Esophagus muscularis mucosa (tissue), 4 donors: ENCODE measurements around the gene CLDN5. TPM values are rescaled to one million over a fixed set of nuclear protein-coding genes. Genes with fewer than 3 reads are reported as not detected.
A peak's percentile ranks its signal among the peaks of the same experiment; 100 is the strongest.

ENCODE experiments used
- DNase-seq: peaks from one replicate; pipeline ENCODE4 v3.0.0-alpha.2; 2017; ENCODE audit errors: extremely low spot score
- H3K27ac ChIP-seq, 4 donors: fragments of 200-600 bp; sonication (generic); replicated peaks in 1 of 4; 1 replicate in 3 of 4; 2 replicates in 1 of 4; pipeline ENCODE4 v1.5.1; 2016 to 2019; ENCODE audit warnings: mild to moderate bottlenecking in 1 of 4
- H3K27me3 ChIP-seq, 4 donors: fragments of 200-600 bp; sonication (generic); one replicate each; pipeline versions ENCODE4 v1.5.1 to v1.6.0; 2016 to 2019
- H3K36me3 ChIP-seq, 4 donors: fragments of 200-600 bp; sonication (generic); one replicate each; pipeline ENCODE4 v1.5.1; 2016 to 2019
- H3K4me1 ChIP-seq, 4 donors: fragments of 200-600 bp; sonication (generic); one replicate each; pipeline ENCODE4 v1.5.1; 2016 to 2019
- H3K4me3 ChIP-seq, 4 donors: fragments of 200-600 bp; sonication (generic); 1 replicate in 2 of 4; 2 replicates in 2 of 4; pipeline ENCODE4 v1.5.1; 2016 to 2019; ENCODE audit warnings: mild to moderate bottlenecking in 4 of 4, moderate library complexity in 1 of 4
- H3K9me3 ChIP-seq, 4 donors: fragments of 200-600 bp; sonication (generic); 1 replicate in 3 of 4; 2 replicates in 1 of 4; pipeline ENCODE4 v1.5.1; 2016 to 2019
- EP300 ChIP-seq: sonication (generic); formaldehyde crosslinking; IDR thresholded peaks from one replicate; pipeline ENCODE4 v1.6.1; 2017; ENCODE audit warnings: antibody characterized with exemption
- POLR2A ChIP-seq: fragments of 450-650 bp; IDR thresholded peaks from one replicate; pipeline ENCODE4 v1.6.1; 2017; ENCODE audit warnings: antibody characterized with exemption, moderate library complexity, mild to moderate bottlenecking, low read depth
- POLR2AphosphoS5 ChIP-seq, 2 donors: sonication (generic); formaldehyde crosslinking; IDR thresholded peaks; one replicate each; pipeline ENCODE4 v1.6.1; 2017; ENCODE audit warnings: antibody characterized with exemption in 2 of 2
- WGBS: methylation state at CpG from one replicate; pipeline ENCODE4 v1.1.5; 2018; 5-methylcytosine and 5-hydroxymethylcytosine counted together
- intact Hi-C: fragments of 100-400 bp; cut with DNase I; formaldehyde crosslinking; loops from one replicate; pipeline ENCODE4 v1.15.1; 2023
- total RNA-seq, 4 donors: library from RNA; depleted of rRNA; stranded (reverse); fragments of >200 nt; gene quantifications; one replicate each; pipeline versions ENCODE4 v1.1.0 to v1.2.1, GENCODE V29; 2016
- TF ChIP-seq, protein P1 (sequence below), 3 experiments: fragments of 200-600 bp in 2 of 3; fragments of 450-650 bp in 1 of 3; sonication (generic) in 2 of 3; IDR thresholded peaks; one replicate each; pipeline ENCODE4 v1.5.1; 2017 to 2019; ENCODE audit warnings: antibody characterized with exemption in 3 of 3, mild to moderate bottlenecking in 2 of 3, moderate library complexity in 1 of 3

Gene CLDN5
- total RNA-seq, 4 donors from 2014 or later: 39.9 to 209 (median 147) TPM

DNA sequence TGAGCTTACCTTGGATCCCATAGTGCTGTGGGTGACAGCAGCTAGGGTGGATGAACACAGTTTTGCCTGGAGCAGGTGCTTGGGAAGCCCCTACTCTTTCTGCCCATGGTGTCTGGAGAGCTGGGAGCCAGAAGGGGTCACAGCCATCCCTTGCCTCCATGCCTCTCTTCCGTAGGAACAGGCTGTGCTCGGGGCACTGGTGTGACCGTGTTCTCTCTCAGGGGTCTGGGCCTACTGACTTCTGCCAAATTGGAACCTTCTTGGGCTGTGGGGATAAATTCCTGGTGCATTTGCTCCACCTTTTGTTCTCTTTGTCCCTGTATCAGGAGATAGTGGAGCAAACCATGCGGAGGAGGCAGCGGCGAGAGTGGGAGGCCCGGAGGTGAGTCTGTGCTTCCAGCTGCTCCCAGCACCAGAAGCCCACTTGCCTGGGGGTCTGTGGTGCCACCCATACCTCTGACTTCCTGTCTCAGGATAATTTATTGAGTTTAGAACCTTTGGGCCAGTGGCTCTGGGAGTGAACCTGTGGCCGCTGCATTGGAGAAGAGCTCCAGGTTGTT, 30.1 kb downstream of the CLDN5 start:
- DNase-seq: no peak
- Histone ChIP-seq H3K27ac (no peak overlapping the region), H3K4me1 (peaks cover 0 to 5% (median 2%) of the 10 kb centered on the region in 4 donors), H3K27me3 (peaks cover 0 to 7% (median 0%) of the 10 kb centered on the region in 4 donors), H3K36me3 (no peaks in the 10 kb centered on the region), H3K4me3 (no peak overlapping the region), H3K9me3 (no peaks in the 10 kb centered on the region)
- TF ChIP-seq POLR2A (no peak), POLR2AphosphoS5 (IDR thresholded peaks at IDR 0.05) (no peak), EP300 (no peak)
- intact Hi-C loops: no loop called here
- 96% methylated on average over 5 of the region's 8 CpGs for WGBS

DNA sequence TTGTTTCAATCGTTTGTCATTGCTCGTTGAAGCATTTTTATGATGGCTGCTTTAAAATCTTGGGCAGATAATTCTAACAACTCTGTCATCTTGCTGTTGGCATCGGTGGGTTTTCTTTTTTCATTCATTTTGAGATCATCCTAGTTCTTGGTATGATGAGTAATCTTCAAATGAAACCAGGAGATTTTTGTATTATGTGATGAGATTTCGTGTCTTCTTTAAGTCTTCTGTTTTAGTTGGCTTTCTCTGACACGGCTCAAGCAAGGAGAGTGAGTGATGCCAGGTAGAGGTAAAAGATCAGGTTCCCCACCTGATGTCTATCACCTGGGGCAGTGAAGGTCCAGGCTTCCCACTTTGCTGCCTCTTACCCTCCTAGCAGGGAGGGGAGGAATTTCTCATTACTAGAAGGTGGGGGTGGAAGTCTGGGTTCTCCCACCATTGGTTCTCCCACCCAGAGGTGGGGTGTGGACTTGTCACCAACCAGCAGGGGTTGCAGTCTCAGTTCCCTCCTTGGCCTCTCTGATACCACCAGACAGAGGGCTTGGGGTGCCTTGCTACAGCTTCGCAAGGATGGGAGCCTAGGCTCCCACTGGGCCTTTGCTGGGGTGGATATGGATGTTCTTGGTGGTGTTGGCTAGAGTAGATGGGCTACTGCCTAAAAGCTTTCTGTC, 31.6 kb downstream of the CLDN5 start:
- intact Hi-C loops: no loop called here
- peaks cover 0 to 6% (median 5%) of the 10 kb centered on the region in 4 donors for H3K4me1 ChIP-seq

DNA sequence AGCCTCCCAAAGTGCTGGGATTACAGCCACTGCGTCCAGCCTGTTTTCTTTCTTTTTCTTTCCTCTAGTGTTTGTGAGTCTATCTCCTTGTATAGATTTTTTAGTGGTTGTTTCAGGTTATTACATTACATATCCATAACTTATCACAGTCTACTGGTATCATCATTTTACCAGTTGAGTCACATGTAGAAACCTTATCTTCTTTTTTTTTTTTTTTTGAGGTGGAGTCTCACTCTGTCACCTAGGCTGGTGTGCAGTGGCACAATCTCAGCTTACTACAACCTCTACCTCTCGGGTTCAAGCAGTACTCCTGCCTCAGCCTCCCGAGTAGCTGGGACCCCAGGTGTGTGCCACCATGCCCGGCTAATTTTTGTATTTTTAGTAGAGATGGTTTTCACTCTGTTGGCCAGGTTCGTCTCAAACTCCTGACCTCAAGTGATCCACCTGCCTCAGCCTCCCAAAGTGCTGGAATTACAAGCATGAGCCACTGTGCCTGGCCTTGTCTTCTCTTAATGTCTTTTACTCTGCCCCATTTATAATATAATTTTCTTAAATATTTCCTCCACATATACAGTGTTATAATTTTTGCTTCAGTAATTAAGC, 33.5 kb downstream of the CLDN5 start:
- no peaks in the 10 kb centered on the region for H3K36me3 ChIP-seq
- TF ChIP-seq POLR2A (no peak), EP300 (no peak), POLR2AphosphoS5 (IDR thresholded peaks at IDR 0.05) (no peak)
- TF ChIP-seq, protein P1, sequence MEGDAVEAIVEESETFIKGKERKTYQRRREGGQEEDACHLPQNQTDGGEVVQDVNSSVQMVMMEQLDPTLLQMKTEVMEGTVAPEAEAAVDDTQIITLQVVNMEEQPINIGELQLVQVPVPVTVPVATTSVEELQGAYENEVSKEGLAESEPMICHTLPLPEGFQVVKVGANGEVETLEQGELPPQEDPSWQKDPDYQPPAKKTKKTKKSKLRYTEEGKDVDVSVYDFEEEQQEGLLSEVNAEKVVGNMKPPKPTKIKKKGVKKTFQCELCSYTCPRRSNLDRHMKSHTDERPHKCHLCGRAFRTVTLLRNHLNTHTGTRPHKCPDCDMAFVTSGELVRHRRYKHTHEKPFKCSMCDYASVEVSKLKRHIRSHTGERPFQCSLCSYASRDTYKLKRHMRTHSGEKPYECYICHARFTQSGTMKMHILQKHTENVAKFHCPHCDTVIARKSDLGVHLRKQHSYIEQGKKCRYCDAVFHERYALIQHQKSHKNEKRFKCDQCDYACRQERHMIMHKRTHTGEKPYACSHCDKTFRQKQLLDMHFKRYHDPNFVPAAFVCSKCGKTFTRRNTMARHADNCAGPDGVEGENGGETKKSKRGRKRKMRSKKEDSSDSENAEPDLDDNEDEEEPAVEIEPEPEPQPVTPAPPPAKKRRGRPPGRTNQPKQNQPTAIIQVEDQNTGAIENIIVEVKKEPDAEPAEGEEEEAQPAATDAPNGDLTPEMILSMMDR (IDR thresholded peaks at IDR 0.05): no peak

More for the DNA sequence above, 31.6 kb downstream of the CLDN5 start:
- 93% methylated on average over 6 of the region's 6 CpGs for WGBS
- H3K36me3 ChIP-seq: no peaks in the 10 kb centered on the region
- H3K27me3 ChIP-seq: peaks cover 0 to 7% (median 0%) of the 10 kb centered on the region in 4 donors
- no peaks in the 10 kb centered on the region for H3K9me3 ChIP-seq
- H3K27ac ChIP-seq: no peak overlapping the region
- no peak overlapping the region for H3K4me3 ChIP-seq
- TF ChIP-seq, protein P1 (IDR thresholded peaks at IDR 0.05): no peak
- TF ChIP-seq POLR2AphosphoS5 (IDR thresholded peaks at IDR 0.05) (no peak), EP300 (no peak), POLR2A (no peak)
- no peak for DNase-seq

DNA sequence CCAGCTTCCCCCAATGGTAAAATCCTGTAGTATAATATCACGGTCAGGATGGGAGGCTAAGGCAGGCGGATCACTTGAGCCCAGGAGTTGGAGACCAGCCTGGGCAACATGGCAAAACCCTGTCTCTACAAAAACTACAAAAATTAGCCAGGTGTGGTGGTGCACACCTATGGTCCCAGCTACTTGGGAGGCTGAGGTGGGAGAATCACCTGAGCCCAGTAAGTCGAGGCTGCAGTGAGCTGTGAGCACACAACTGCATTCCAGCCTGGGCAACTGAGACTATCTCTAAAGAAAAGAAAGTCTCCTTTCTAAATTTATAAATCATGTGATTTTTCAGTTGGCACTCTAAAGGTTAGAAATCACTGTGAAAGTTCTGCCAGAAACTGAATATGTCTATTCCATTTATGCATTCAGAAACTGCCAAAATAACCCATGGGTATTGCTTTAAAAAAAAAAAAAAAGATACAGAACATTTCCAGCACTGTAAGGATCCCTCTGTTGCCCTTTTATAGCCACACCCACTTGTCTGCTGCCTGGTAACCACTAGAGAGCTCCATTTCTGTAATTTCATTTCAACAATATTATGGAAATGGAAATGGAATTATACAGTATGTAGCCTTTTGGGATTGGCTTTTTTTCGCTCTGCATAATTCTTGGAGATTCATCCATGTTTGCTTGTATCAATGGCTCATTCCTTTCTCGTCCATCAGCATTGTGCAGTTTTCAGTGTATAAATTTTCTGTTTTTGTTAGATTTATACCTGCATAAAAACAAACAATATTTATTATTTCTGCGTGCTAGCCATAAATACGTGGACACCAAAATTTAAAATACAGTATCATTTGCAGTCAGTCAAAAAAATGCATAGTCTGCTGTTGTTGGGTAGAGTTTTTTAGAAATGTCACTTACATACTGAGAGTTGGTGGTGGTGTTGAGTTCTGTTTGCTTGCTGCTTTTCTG, 35.0 kb downstream of the CLDN5 start:
- peaks cover 0 to 4% (median 0%) of the 10 kb centered on the region in 4 donors for H3K27me3 ChIP-seq
- H3K4me1 ChIP-seq: peaks cover 0 to 6% (median 3%) of the 10 kb centered on the region in 4 donors
- intact Hi-C loops: no loop called here
- H3K27ac ChIP-seq: no peak overlapping the region
- H3K36me3 ChIP-seq: no peaks in the 10 kb centered on the region
- no peak overlapping the region for H3K4me3 ChIP-seq
- 86% methylated on average over 7 of the region's 7 CpGs for WGBS
- no peak for DNase-seq
- no peaks in the 10 kb centered on the region for H3K9me3 ChIP-seq
- TF ChIP-seq, protein P1 (IDR thresholded peaks at IDR 0.05): peak in 1 of 3 experiments; percentile 2
- TF ChIP-seq POLR2A (no peak), POLR2AphosphoS5 (IDR thresholded peaks at IDR 0.05) (no peak)

More for the DNA sequence above, 33.5 kb downstream of the CLDN5 start:
- no peak for DNase-seq
- Histone ChIP-seq H3K27ac (no peak overlapping the region), H3K4me3 (no peak overlapping the region), H3K27me3 (peaks cover 0 to 7% (median 0%) of the 10 kb centered on the region in 4 donors), H3K4me1 (peaks cover 0 to 6% (median 3%) of the 10 kb centered on the region in 4 donors), H3K9me3 (no peaks in the 10 kb centered on the region)
- intact Hi-C loops: no loop called here
- 93% methylated on average over 5 of the region's 5 CpGs for WGBS
